Measurements from ENCODE around the gene LRRC56. TPM values are rescaled to one million over a fixed set of nuclear protein-coding genes. Genes with fewer than 3 reads are reported as not detected.

Gene LRRC56
- total and polyA plus RNA-seq, 2 of the 13 experiments (the other 11 are each of a cell fraction or from before 2014, with no cell fraction given): 0.11 to 0.29 TPM

DNA sequence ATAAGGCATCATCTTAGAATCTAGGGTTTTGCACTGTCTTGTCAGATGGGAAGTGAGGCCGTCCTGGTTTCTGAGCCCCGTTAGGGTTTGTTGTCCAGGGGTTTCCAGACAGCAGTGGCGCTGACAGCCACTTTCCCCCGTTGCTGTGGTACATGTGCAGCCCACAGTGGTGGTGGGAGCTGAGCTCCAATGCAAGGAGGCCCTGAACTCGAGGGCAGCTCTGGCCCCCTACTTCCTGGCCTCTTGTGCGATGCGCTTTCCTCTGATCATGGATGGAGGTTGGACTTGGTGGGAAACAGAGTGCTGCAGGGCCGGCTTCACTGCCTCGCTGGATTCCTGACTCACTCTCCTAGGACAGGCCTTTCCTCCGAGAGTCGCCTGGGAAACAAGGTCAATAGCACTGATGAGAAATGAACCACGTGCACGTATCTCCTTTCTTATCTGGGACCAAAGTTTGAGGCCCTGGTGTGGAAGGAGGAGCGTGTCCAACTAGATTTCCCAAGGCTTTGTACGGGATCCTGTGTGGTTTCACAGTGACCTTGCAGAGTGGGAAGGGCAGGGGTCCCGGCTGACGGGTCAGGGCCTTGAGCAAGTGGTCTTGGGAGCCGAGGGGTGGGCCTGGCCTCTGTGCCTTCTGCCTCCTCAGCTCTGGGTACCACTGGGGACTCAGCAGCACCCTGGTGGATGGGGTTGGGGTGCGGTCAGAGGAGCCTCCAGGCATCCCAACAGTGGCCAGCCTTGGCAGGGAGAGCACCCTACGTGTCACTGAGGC is 42.7 kb downstream of the LRRC56 start (continued):
- 0 out of 2 replicates have a peak, but pooled peaks have one; percentile 21 for TF ChIP-seq FOXJ3 (CRISPR knock-in tag; IDR thresholded peaks at IDR 0.05; ENCODE audit: borderline replicate concordance)
- no peak for TF ChIP-seq KLF6 (CRISPR knock-in tag; IDR thresholded peaks at IDR 0.05)
- no peak for TF ChIP-seq ZNF619 (CRISPR knock-in tag; IDR thresholded peaks at IDR 0.05)
- TF ChIP-seq AGO2 (optimal IDR thresholded peaks at IDR 0.05; ENCODE audit: low read depth, low read length): no peak
- no peak for TF ChIP-seq JARID2 (CRISPR knock-in tag; IDR thresholded peaks at IDR 0.05; ENCODE audit: insufficient replicate concordance)
- no peak; the same call in 1 of the 2 replicates for TF ChIP-seq JUND (CRISPR knock-in tag; IDR thresholded peaks at IDR 0.05)
- no peak for TF ChIP-seq ZNF607 (CRISPR knock-in tag; IDR thresholded peaks at IDR 0.05; ENCODE audit: borderline replicate concordance)
- TF ChIP-seq SCMH1 (CRISPR knock-in tag; IDR thresholded peaks at IDR 0.05; ENCODE audit: borderline replicate concordance): no peak
- TF ChIP-seq NPAS2 (CRISPR knock-in tag; IDR thresholded peaks at IDR 0.05; ENCODE audit: borderline replicate concordance): no peak
- no peak for TF ChIP-seq DNMT1 (CRISPR knock-in tag; IDR thresholded peaks at IDR 0.05)
- TF ChIP-seq ZNF629 (CRISPR knock-in tag; conservative IDR thresholded peaks at IDR 0.05): no peak
- TF ChIP-seq MLLT10 (CRISPR knock-in tag; IDR thresholded peaks at IDR 0.05): no peak
- TF ChIP-seq, protein P1, sequence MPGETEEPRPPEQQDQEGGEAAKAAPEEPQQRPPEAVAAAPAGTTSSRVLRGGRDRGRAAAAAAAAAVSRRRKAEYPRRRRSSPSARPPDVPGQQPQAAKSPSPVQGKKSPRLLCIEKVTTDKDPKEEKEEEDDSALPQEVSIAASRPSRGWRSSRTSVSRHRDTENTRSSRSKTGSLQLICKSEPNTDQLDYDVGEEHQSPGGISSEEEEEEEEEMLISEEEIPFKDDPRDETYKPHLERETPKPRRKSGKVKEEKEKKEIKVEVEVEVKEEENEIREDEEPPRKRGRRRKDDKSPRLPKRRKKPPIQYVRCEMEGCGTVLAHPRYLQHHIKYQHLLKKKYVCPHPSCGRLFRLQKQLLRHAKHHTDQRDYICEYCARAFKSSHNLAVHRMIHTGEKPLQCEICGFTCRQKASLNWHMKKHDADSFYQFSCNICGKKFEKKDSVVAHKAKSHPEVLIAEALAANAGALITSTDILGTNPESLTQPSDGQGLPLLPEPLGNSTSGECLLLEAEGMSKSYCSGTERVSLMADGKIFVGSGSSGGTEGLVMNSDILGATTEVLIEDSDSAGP (CRISPR knock-in tag; IDR thresholded peaks at IDR 0.05; ENCODE audit: borderline replicate concordance): peak; percentile 51
- TF ChIP-seq CEBPB (IDR thresholded peaks at IDR 0.05; ENCODE audit: borderline replicate concordance, low read depth, low read length): peak; percentile 22; the same call in 1 of the 2 replicates
- TF ChIP-seq TBX3 (IDR thresholded peaks at IDR 0.05; ENCODE audit: borderline replicate concordance): no peak
- no peak for TF ChIP-seq NFATC3 (CRISPR knock-in tag; IDR thresholded peaks at IDR 0.05)
- no peak for TF ChIP-seq RAD21 (CRISPR knock-in tag; IDR thresholded peaks at IDR 0.05)
- no peak for TF ChIP-seq SP140L (CRISPR knock-in tag; IDR thresholded peaks at IDR 0.05; ENCODE audit: borderline replicate concordance)
- TF ChIP-seq, protein P2, sequence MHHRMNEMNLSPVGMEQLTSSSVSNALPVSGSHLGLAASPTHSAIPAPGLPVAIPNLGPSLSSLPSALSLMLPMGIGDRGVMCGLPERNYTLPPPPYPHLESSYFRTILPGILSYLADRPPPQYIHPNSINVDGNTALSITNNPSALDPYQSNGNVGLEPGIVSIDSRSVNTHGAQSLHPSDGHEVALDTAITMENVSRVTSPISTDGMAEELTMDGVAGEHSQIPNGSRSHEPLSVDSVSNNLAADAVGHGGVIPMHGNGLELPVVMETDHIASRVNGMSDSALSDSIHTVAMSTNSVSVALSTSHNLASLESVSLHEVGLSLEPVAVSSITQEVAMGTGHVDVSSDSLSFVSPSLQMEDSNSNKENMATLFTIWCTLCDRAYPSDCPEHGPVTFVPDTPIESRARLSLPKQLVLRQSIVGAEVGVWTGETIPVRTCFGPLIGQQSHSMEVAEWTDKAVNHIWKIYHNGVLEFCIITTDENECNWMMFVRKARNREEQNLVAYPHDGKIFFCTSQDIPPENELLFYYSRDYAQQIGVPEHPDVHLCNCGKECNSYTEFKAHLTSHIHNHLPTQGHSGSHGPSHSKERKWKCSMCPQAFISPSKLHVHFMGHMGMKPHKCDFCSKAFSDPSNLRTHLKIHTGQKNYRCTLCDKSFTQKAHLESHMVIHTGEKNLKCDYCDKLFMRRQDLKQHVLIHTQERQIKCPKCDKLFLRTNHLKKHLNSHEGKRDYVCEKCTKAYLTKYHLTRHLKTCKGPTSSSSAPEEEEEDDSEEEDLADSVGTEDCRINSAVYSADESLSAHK (CRISPR knock-in tag; IDR thresholded peaks at IDR 0.05; ENCODE audit: borderline replicate concordance): no peak
- TF ChIP-seq ZNF672 (CRISPR knock-in tag; IDR thresholded peaks at IDR 0.05): no peak
- TF ChIP-seq, protein P3, sequence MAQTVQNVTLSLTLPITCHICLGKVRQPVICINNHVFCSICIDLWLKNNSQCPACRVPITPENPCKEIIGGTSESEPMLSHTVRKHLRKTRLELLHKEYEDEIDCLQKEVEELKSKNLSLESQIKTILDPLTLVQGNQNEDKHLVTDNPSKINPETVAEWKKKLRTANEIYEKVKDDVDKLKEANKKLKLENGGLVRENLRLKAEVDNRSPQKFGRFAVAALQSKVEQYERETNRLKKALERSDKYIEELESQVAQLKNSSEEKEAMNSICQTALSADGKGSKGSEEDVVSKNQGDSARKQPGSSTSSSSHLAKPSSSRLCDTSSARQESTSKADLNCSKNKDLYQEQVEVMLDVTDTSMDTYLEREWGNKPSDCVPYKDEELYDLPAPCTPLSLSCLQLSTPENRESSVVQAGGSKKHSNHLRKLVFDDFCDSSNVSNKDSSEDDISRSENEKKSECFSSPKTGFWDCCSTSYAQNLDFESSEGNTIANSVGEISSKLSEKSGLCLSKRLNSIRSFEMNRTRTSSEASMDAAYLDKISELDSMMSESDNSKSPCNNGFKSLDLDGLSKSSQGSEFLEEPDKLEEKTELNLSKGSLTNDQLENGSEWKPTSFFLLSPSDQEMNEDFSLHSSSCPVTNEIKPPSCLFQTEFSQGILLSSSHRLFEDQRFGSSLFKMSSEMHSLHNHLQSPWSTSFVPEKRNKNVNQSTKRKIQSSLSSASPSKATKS (CRISPR knock-in tag; IDR thresholded peaks at IDR 0.05): no peak
- no peak for TF ChIP-seq NCOA5 (CRISPR knock-in tag; IDR thresholded peaks at IDR 0.05)
- TF ChIP-seq, protein P4, sequence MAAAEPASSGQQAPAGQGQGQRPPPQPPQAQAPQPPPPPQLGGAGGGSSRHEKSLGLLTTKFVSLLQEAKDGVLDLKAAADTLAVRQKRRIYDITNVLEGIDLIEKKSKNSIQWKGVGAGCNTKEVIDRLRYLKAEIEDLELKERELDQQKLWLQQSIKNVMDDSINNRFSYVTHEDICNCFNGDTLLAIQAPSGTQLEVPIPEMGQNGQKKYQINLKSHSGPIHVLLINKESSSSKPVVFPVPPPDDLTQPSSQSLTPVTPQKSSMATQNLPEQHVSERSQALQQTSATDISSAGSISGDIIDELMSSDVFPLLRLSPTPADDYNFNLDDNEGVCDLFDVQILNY (CRISPR knock-in tag; conservative IDR thresholded peaks at IDR 0.05): no peak
